HG03095 (cell line): ENCODE results near the gene KIF26B.

ENCODE experiments used
- ATAC-seq: cut with Tn5 transposase; IDR thresholded peaks from one replicate; pipeline ENCODE4 v1.9.1; 2021; ENCODE audit warnings: moderate library complexity; ENCODE audit not compliant: unreplicated experiment

Gene KIF26B

GRCh38 chr1:245169376-245169775 is 14.6 kb downstream of the KIF26B start:
- no peak for ATAC-seq

- no peak for ATAC-seq
Observed at GRCh38 chr1:245172026-245172425, 17.2 kb downstream of the KIF26B start.

- no peak for ATAC-seq
Observed at GRCh38 chr1:245172829-245173228, 18.0 kb downstream of the KIF26B start.

- ATAC-seq = no peak
Observed at GRCh38 chr1:245173446-245174211, 18.8 kb downstream of the KIF26B start.

- ATAC-seq = no peak
Observed at GRCh38 chr1:245177071-245177900, 22.5 kb downstream of the KIF26B start.

- ATAC-seq = no peak
Observed at GRCh38 chr1:245179706-245180105, 24.9 kb downstream of the KIF26B start.

GRCh38 chr1:245180496-245181157 is 25.8 kb downstream of the KIF26B start:
- ATAC-seq = no peak

- ATAC-seq = no peak
Observed at GRCh38 chr1:245181158-245181517, 26.4 kb downstream of the KIF26B start.

GRCh38 chr1:245182028-245182427 is 27.2 kb downstream of the KIF26B start:
- no peak for ATAC-seq

GRCh38 chr1:245183429-245183828 is 28.6 kb downstream of the KIF26B start:
- no peak for ATAC-seq

GRCh38 chr1:245184779-245185178 is 30.0 kb downstream of the KIF26B start:
- ATAC-seq = no peak

GRCh38 chr1:245188403-245188802 is 33.6 kb downstream of the KIF26B start:
- no peak for ATAC-seq

GRCh38 chr1:245195398-245195797 is 40.6 kb downstream of the KIF26B start:
- no peak for ATAC-seq

GRCh38 chr1:245197121-245197520 is 42.3 kb downstream of the KIF26B start:
- no peak for ATAC-seq

GRCh38 chr1:245197911-245198379 is 43.2 kb downstream of the KIF26B start:
- no peak for ATAC-seq

GRCh38 chr1:245198748-245199516 is 44.1 kb downstream of the KIF26B start:
- no peak for ATAC-seq

- no peak for ATAC-seq
Observed at GRCh38 chr1:245200146-245200545, 45.4 kb downstream of the KIF26B start.

GRCh38 chr1:245201201-245201600 is 46.4 kb downstream of the KIF26B start:
- no peak for ATAC-seq

GRCh38 chr1:245201827-245202226 is 47.0 kb downstream of the KIF26B start:
- no peak for ATAC-seq

- no peak for ATAC-seq
Observed at GRCh38 chr1:245205396-245205795, 50.6 kb downstream of the KIF26B start.

- no peak for ATAC-seq
Observed at GRCh38 chr1:245205864-245206263, 51.1 kb downstream of the KIF26B start.
